ENCODE results near the gene KIF13A.

DNA sequence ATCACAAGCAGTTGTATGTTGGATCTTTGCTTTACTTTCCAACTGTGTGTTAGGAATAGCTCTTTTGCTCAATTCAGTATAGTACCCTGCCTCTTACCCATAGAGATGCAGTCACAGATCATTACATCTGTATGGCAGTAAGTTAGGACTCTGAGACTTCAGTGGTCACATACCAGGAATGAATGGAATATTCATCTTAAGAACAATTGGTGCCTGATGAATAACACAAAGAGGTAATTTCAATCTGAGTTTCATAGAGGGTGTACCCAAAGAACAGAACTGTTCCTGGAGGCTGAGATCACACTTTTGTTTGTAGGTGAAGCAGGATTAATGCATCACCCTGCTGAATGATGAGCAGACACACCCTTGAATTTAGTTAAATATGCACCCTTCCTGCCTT lies 28.7 kb upstream of the KIF13A start:
- TF ChIP-seq CTCF (conservative IDR thresholded peaks at IDR 0.05; ENCODE audit: low read depth in 2 of 2) (no peak), EZH2 (IDR thresholded peaks at IDR 0.05; ENCODE audit: low read depth, unreplicated experiment) (no peak), POLR2AphosphoS5 (IDR thresholded peaks at IDR 0.05; ENCODE audit: low read depth) (no peak), JUNB (IDR thresholded peaks at IDR 0.05; ENCODE audit: unreplicated experiment) (no peak), EZH2phosphoT487 (IDR thresholded peaks at IDR 0.05; ENCODE audit: unreplicated experiment) (no peak), ZNF331 (CRISPR knock-in tag; IDR thresholded peaks at IDR 0.05; ENCODE audit: low read depth) (no peak), CREB1 (CRISPR knock-in tag; IDR thresholded peaks at IDR 0.05; ENCODE audit: low read depth) (no peak), ETS1 (IDR thresholded peaks at IDR 0.05) (no peak), ZNF114 (CRISPR knock-in tag; IDR thresholded peaks at IDR 0.05) (no peak), STAT1 (IDR thresholded peaks at IDR 0.05; ENCODE audit: unreplicated experiment) (no peak), NANOG (IDR thresholded peaks at IDR 0.05; ENCODE audit: borderline replicate concordance) (no peak)
- TF ChIP-seq, protein P1, sequence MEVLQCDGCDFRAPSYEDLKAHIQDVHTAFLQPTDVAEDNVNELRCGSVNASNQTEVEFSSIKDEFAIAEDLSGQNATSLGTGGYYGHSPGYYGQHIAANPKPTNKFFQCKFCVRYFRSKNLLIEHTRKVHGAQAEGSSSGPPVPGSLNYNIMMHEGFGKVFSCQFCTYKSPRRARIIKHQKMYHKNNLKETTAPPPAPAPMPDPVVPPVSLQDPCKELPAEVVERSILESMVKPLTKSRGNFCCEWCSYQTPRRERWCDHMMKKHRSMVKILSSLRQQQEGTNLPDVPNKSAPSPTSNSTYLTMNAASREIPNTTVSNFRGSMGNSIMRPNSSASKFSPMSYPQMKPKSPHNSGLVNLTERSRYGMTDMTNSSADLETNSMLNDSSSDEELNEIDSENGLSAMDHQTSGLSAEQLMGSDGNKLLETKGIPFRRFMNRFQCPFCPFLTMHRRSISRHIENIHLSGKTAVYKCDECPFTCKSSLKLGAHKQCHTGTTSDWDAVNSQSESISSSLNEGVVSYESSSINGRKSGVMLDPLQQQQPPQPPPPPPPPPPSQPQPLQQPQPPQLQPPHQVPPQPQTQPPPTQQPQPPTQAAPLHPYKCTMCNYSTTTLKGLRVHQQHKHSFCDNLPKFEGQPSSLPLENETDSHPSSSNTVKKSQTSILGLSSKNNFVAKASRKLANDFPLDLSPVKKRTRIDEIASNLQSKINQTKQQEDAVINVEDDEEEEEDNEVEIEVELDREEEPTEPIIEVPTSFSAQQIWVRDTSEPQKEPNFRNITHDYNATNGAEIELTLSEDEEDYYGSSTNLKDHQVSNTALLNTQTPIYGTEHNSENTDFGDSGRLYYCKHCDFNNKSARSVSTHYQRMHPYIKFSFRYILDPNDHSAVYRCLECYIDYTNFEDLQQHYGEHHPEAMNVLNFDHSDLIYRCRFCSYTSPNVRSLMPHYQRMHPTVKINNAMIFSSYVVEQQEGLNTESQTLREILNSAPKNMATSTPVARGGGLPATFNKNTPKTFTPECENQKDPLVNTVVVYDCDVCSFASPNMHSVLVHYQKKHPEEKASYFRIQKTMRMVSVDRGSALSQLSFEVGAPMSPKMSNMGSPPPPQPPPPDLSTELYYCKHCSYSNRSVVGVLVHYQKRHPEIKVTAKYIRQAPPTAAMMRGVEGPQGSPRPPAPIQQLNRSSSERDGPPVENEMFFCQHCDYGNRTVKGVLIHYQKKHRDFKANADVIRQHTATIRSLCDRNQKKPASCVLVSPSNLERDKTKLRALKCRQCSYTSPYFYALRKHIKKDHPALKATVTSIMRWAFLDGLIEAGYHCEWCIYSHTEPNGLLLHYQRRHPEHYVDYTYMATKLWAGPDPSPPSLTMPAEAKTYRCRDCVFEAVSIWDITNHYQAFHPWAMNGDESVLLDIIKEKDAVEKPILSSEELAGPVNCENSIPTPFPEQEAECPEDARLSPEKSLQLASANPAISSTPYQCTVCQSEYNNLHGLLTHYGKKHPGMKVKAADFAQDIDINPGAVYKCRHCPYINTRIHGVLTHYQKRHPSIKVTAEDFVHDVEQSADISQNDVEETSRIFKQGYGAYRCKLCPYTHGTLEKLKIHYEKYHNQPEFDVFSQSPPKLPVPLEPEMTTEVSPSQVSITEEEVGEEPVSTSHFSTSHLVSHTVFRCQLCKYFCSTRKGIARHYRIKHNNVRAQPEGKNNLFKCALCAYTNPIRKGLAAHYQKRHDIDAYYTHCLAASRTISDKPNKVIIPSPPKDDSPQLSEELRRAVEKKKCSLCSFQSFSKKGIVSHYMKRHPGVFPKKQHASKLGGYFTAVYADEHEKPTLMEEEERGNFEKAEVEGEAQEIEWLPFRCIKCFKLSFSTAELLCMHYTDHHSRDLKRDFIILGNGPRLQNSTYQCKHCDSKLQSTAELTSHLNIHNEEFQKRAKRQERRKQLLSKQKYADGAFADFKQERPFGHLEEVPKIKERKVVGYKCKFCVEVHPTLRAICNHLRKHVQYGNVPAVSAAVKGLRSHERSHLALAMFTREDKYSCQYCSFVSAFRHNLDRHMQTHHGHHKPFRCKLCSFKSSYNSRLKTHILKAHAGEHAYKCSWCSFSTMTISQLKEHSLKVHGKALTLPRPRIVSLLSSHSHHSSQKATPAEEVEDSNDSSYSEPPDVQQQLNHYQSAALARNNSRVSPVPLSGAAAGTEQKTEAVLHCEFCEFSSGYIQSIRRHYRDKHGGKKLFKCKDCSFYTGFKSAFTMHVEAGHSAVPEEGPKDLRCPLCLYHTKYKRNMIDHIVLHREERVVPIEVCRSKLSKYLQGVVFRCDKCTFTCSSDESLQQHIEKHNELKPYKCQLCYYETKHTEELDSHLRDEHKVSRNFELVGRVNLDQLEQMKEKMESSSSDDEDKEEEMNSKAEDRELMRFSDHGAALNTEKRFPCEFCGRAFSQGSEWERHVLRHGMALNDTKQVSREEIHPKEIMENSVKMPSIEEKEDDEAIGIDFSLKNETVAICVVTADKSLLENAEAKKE (CRISPR knock-in tag; IDR thresholded peaks at IDR 0.05): no peak
- TF ChIP-seq, protein P2, sequence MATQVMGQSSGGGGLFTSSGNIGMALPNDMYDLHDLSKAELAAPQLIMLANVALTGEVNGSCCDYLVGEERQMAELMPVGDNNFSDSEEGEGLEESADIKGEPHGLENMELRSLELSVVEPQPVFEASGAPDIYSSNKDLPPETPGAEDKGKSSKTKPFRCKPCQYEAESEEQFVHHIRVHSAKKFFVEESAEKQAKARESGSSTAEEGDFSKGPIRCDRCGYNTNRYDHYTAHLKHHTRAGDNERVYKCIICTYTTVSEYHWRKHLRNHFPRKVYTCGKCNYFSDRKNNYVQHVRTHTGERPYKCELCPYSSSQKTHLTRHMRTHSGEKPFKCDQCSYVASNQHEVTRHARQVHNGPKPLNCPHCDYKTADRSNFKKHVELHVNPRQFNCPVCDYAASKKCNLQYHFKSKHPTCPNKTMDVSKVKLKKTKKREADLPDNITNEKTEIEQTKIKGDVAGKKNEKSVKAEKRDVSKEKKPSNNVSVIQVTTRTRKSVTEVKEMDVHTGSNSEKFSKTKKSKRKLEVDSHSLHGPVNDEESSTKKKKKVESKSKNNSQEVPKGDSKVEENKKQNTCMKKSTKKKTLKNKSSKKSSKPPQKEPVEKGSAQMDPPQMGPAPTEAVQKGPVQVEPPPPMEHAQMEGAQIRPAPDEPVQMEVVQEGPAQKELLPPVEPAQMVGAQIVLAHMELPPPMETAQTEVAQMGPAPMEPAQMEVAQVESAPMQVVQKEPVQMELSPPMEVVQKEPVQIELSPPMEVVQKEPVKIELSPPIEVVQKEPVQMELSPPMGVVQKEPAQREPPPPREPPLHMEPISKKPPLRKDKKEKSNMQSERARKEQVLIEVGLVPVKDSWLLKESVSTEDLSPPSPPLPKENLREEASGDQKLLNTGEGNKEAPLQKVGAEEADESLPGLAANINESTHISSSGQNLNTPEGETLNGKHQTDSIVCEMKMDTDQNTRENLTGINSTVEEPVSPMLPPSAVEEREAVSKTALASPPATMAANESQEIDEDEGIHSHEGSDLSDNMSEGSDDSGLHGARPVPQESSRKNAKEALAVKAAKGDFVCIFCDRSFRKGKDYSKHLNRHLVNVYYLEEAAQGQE (IDR thresholded peaks at IDR 0.05; ENCODE audit: unreplicated experiment): no peak

Measured in GM23338 (cell line).